GM12878 (cell line): Measurements from ENCODE around the gene DUOXA2. TPM values are rescaled to one million over a fixed set of nuclear protein-coding genes. Genes with fewer than 3 reads are reported as not detected.

Source experiments
- ATF7 ChIP-seq: fragments of 450-650 bp; IDR thresholded peaks from 2 replicates; pipeline ENCODE4 v1.6.1; 2016; ENCODE audit warnings: low read depth, mild to moderate bottlenecking
- BRCA1 ChIP-seq: IDR thresholded peaks from 2 replicates; pipeline ENCODE4 v1.6.1; 2011; ENCODE audit warnings: low read depth, low read length, improper control_type of control experiment
- CEBPB ChIP-seq, 2 experiments: fragments of 150-350 bp in 1 of 2; IDR thresholded peaks; 2 replicates each; pipeline ENCODE4 v1.6.1; 2012 to 2014; ENCODE audit warnings: low read depth in 2 of 2, low read length in 2 of 2, borderline replicate concordance in 1 of 2, inconsistent platforms in 1 of 2
- CTCF ChIP-seq, 3 experiments: IDR thresholded peaks in 2 of 3; conservative IDR thresholded peaks in 1 of 3; 2 replicates each; pipeline ENCODE4 v1.5.1; 2011; ENCODE audit warnings: low read depth in 3 of 3, low read length in 3 of 3, mild to moderate bottlenecking in 3 of 3, control low read depth in 2 of 3, moderate library complexity in 2 of 3, inconsistent platforms in 1 of 3, mixed read lengths in 1 of 3; ENCODE audit not compliant: control insufficient read depth in 2 of 3, insufficient read depth in 1 of 3; ENCODE audit errors: extremely low read depth in 1 of 3
- CUX1 ChIP-seq: IDR thresholded peaks from 2 replicates; pipeline ENCODE4 v1.6.1; 2012; ENCODE audit warnings: improper control_type of control experiment, low read depth, low read length; ENCODE audit not compliant: insufficient replicate concordance
- DPF2 ChIP-seq: fragments of 450-650 bp; IDR thresholded peaks from 2 replicates; pipeline ENCODE4 v1.6.1; 2017; ENCODE audit warnings: mild to moderate bottlenecking
- FOS ChIP-seq: IDR thresholded peaks from 3 replicates; pipeline ENCODE4 v1.6.1; 2011; ENCODE audit warnings: borderline replicate concordance; ENCODE audit not compliant: insufficient read length; ENCODE audit errors: extremely low read depth
- HCFC1 ChIP-seq: fragments of 150-350 bp; IDR thresholded peaks from 2 replicates; pipeline ENCODE4 v1.6.1; 2014; ENCODE audit warnings: low read length
- HDAC2 ChIP-seq: fragments of 200-600 bp; sonication (generic); IDR thresholded peaks from 2 replicates; pipeline ENCODE4 v1.6.1; 2017
- LARP7 ChIP-seq: fragments of 450-650 bp; IDR thresholded peaks from 2 replicates; pipeline ENCODE4 v1.6.1; 2017; ENCODE audit warnings: mild to moderate bottlenecking
- MEF2B ChIP-seq: fragments of 450-650 bp; IDR thresholded peaks from 2 replicates; pipeline ENCODE4 v1.6.1; 2018; ENCODE audit warnings: mild to moderate bottlenecking, moderate library complexity; ENCODE audit not compliant: partially characterized antibody, poor library complexity, severe bottlenecking
- MTA2 ChIP-seq: fragments of 450-650 bp; IDR thresholded peaks from 2 replicates; pipeline ENCODE4 v1.6.1; 2016; ENCODE audit warnings: low read depth, mild to moderate bottlenecking, moderate library complexity
- MTA3 ChIP-seq: IDR thresholded peaks from 2 replicates; pipeline ENCODE4 v1.6.1; 2012; ENCODE audit warnings: low read length, inconsistent platforms, borderline replicate concordance
- RAD21 ChIP-seq: IDR thresholded peaks from 2 replicates; pipeline ENCODE4 v1.6.1; 2011; ENCODE audit warnings: mild to moderate bottlenecking, low read depth, low read length, moderate library complexity; ENCODE audit not compliant: insufficient read depth
- RB1 ChIP-seq: fragments of 450-650 bp; formaldehyde crosslinking; IDR thresholded peaks from 2 replicates; pipeline ENCODE4 v1.6.1; 2017; ENCODE audit warnings: mild to moderate bottlenecking, borderline replicate concordance
- RBBP5 ChIP-seq: fragments of 200-600 bp; sonication (generic); conservative IDR thresholded peaks from 2 replicates; pipeline ENCODE4 v1.6.1; 2016
- SMC3 ChIP-seq: IDR thresholded peaks from 2 replicates; pipeline ENCODE4 v1.6.1; 2011; ENCODE audit warnings: low read length, improper control_type of control experiment, borderline replicate concordance
- SREBF1 ChIP-seq: IDR thresholded peaks from 2 replicates; pipeline ENCODE4 v1.6.1; 2012; ENCODE audit warnings: mild to moderate bottlenecking, low read length
- TCF12 ChIP-seq: IDR thresholded peaks from 2 replicates; pipeline ENCODE4 v1.6.1; 2011; ENCODE audit warnings: low read depth, mild to moderate bottlenecking, low read length
- ZBED1 ChIP-seq: IDR thresholded peaks from 2 replicates; pipeline ENCODE4 v1.6.1; 2016; ENCODE audit warnings: borderline replicate concordance
- ZNF592 ChIP-seq: fragments of 450-650 bp; IDR thresholded peaks from 2 replicates; pipeline ENCODE4 v1.6.1; 2017; ENCODE audit warnings: mild to moderate bottlenecking, moderate library complexity
- ZZZ3 ChIP-seq: IDR thresholded peaks from 2 replicates; pipeline ENCODE4 v1.6.1; 2011; ENCODE audit warnings: low read depth; ENCODE audit not compliant: control insufficient read depth, insufficient read length
- polyA plus RNA-seq, 11 experiments: library from polyadenylated mRNA; depleted of rRNA in 4 of 11; unstranded in 6 of 11; stranded (reverse) in 5 of 11; fragments of >200 nt; fragmentation: Nextera tagmentation in 4 of 11; fragmentation: Illumina TruSeq in 1 of 11; extraction: Ambion mirVana in 4 of 11; extraction: Trizol in 1 of 11; gene quantifications; 1 replicate in 1 of 11; 2 replicates in 10 of 11; pipeline versions ENCODE4 v1.2.1 to v1.2.3, GENCODE V29; 2011 to 2016; ENCODE audit warnings: inconsistent platforms in 2 of 11, missing spikeins in 2 of 11, low read depth in 1 of 11
- total RNA-seq, 4 experiments: library from RNA; depleted of rRNA in 3 of 4; stranded (reverse); fragments of >200 nt in 3 of 4; fragmentation: Illumina TruSeq in 1 of 4; extraction: Trizol in 1 of 4; gene quantifications; 2 replicates each; pipeline versions ENCODE4 v1.2.1 to v1.2.3, GENCODE V29; 2013 to 2021

DUOXA2 gene
- total and polyA plus RNA-seq, 10 of the 15 experiments (the other 5 are each of a cell fraction or from before 2014, with no cell fraction given): not detected

DNA sequence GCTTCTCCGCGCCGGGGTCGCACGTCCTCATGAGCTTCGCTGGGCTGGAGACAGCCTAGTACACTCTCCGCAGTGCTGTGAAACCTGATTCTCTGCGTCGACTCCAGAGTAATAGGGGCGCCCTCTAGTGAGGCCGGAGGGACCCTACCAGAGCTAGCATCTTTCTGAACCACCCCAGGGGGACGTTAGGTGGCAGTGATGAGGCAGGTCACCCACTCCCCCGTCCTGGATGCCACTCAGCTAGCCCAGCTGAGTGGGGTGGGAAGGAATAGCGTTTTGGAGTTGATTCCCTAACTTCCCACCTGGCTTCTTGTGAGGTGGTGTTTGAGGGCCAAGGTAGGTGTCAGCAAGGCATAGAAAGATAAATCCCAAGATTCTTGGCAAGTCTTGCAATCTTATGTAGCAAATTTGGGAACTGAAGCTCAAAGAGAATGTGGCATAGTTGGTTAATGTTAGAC is 4.0 kb downstream of the DUOXA2 start (continued):
- TF ChIP-seq TCF12 (no peak), SMC3 (peak; percentile 81), SREBF1 (no peak), ZBED1 (no peak), ZNF592 (peak; percentile 74; the same call in 1 of the 2 replicates), RB1 (peak; percentile 20; the same call in 1 of the 2 replicates), CTCF (IDR thresholded peaks at IDR 0.05 in 2 of 3, conservative IDR thresholded peaks at IDR 0.05 in 1 of 3; ENCODE audit: control insufficient read depth in 2 of 3, extremely low read depth in 1 of 3, insufficient read depth in 1 of 3, low read depth in 3 of 3, low read length in 3 of 3) (peak; percentile 100; a peak in 5 of 6 replicates), CUX1 (no peak), ATF7 (no peak), LARP7 (peak; percentile 34; the same call in 1 of the 2 replicates), FOS (no peak), BRCA1 (no peak), HCFC1 (no peak), MTA3 (no peak), DPF2 (no peak), ZZZ3 (no peak), MEF2B (no peak), RAD21 (peak; percentile 76), CEBPB (IDR thresholded peaks at IDR 0.05; ENCODE audit: borderline replicate concordance in 1 of 2, low read depth in 2 of 2, low read length in 2 of 2) (no peak), RBBP5 (no peak), HDAC2 (no peak), MTA2 (no peak)
